ENCODE results near the gene PLPPR3. TPM values are rescaled to one million over a fixed set of nuclear protein-coding genes. Genes with fewer than 3 reads are reported as not detected.

The PLPPR3 gene
- polyA plus RNA-seq, 4 donors, result 11.6 to 24.0 (median 17.3) TPM

DNA sequence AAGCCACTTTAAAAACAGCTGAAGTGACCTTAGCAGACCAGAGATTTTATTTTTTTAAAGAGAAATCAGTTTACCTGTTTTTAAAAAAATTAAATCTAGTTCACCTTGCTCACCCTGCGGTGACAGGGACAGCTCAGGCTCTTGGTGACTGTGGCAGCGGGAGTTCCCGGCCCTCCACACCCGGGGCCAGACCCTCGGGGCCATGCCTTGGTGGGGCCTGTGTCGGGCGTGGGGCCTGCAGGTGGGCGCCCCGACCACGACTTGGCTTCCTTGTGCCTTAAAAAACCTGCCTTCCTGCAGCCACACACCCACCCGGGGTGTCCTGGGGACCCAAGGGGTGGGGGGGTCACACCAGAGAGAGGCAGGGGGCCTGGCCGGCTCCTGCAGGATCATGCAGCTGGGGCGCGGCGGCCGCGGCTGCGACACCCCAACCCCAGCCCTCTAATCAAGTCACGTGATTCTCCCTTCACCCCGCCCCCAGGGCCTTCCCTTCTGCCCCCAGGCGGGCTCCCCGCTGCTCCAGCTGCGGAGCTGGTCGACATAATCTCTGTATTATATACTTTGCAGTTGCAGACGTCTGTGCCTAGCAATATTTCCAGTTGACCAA is 10.8 kb downstream of the PLPPR3 start:
- DNase-seq (ENCODE audit: low read depth in 4 of 4, low spot score in 2 of 4), result no peak

- no peak for DNase-seq (ENCODE audit: low read depth in 4 of 4, low spot score in 2 of 4)
Observed at GRCh38 chr19:810077-810855, 11.5 kb downstream of the PLPPR3 start.

- DNase-seq (ENCODE audit: low read depth in 4 of 4, low spot score in 2 of 4), result no peak
Observed at GRCh38 chr19:808423-808775, 13.4 kb downstream of the PLPPR3 start.

GRCh38 chr19:807627-808422 is 13.9 kb downstream of the PLPPR3 start:
- DNase-seq (ENCODE audit: low read depth in 4 of 4, low spot score in 2 of 4), result no peak

GRCh38 chr19:806815-807421 is 14.8 kb downstream of the PLPPR3 start:
- no peak for DNase-seq (ENCODE audit: low read depth in 4 of 4, low spot score in 2 of 4)

GRCh38 chr19:805600-806550 is 15.9 kb downstream of the PLPPR3 start:
- no peak for DNase-seq (ENCODE audit: low read depth in 4 of 4, low spot score in 2 of 4)

DNA sequence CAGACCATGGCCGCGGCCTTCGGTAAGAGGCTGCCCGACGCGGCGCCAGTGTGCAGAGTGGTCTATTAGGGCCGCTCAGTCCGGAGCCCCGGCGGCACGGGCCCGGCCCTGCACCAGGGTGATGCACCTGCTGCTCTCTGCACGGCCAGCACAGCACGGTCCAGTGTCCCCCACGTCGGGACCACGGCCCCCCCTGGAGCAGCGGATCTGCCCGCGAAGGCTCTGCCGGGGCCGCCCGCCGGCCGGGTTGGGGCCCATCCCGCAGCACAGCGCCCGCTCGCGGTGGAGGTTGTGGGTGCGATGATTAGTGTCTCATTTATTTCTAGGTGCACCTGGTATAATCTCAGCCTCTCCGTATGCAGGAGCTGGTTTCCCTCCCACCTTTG is 16.6 kb downstream of the PLPPR3 start:
- DNase-seq (ENCODE audit: low read depth in 4 of 4, low spot score in 2 of 4), result no peak

GRCh38 chr19:804419-805165 is 17.2 kb downstream of the PLPPR3 start:
- DNase-seq (ENCODE audit: low read depth in 4 of 4, low spot score in 2 of 4), result no peak

- DNase-seq (ENCODE audit: low read depth in 4 of 4, low spot score in 2 of 4), result no peak
Observed at GRCh38 chr19:803686-804418, 17.9 kb downstream of the PLPPR3 start.

DNA sequence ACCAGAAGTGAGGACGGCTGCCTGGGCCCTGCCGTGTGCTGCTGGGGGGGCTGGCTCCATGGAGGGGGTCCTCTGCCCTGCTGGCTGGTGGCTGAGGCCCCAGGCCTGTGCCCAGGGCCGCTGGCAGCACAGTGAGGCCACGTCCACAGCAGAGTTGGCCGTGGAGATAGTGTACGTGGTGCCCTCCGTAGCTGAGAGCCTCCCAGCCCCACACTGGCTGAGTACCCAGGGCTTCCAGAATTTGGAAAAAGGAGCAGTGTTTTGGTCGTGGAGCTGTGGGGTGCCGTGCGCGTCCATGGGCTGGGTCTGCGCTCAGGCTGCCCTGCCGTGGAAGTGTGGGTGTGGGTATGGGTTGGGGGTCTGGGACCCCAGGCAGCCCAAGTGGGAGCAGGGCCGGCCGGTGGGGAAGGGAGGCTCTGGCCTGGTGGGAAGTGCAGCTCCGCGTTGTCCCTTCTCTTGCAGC is 18.6 kb downstream of the PLPPR3 start:
- no peak for DNase-seq (ENCODE audit: low read depth in 4 of 4, low spot score in 2 of 4)

DNA sequence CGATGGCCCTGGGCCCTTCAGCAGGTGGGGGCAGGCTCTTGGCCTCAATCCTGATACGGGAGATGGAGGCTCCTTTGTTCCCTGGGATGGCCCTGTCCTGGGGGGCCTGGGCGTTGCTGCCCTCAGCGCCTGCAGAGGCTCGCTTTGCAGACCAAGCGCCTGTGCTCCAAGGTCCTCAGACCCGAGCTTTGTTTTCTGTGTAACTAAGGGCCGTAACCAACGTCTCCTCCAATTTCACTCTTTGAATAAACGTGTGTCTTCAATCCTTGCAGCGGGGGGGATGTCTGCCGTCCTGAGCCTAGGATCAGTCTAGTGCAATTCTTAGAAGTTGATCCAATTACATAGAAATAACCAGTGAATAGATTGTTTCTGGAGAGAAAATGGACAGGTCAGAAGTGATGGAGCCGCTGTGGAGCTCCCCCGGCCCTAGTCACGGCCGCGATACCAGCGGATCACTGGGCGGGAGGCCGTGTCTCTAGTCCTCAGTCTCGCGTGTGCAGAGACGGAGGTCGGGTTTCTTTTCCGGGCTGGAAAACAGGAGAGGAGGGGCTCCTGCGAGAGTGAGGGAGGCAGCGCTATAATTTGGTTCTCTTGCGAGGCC is 19.2 kb downstream of the PLPPR3 start:
- DNase-seq (ENCODE audit: low read depth in 4 of 4, low spot score in 2 of 4), result no peak

GRCh38 chr19:801861-802497 is 19.8 kb downstream of the PLPPR3 start:
- no peak for DNase-seq (ENCODE audit: low read depth in 4 of 4, low spot score in 2 of 4)

- no peak for DNase-seq (ENCODE audit: low read depth in 4 of 4, low spot score in 2 of 4)
Observed at GRCh38 chr19:801030-801860, 20.5 kb downstream of the PLPPR3 start.

- DNase-seq (ENCODE audit: low read depth in 4 of 4, low spot score in 2 of 4), result no peak
Observed at GRCh38 chr19:800360-801029, 21.3 kb downstream of the PLPPR3 start.

DNA sequence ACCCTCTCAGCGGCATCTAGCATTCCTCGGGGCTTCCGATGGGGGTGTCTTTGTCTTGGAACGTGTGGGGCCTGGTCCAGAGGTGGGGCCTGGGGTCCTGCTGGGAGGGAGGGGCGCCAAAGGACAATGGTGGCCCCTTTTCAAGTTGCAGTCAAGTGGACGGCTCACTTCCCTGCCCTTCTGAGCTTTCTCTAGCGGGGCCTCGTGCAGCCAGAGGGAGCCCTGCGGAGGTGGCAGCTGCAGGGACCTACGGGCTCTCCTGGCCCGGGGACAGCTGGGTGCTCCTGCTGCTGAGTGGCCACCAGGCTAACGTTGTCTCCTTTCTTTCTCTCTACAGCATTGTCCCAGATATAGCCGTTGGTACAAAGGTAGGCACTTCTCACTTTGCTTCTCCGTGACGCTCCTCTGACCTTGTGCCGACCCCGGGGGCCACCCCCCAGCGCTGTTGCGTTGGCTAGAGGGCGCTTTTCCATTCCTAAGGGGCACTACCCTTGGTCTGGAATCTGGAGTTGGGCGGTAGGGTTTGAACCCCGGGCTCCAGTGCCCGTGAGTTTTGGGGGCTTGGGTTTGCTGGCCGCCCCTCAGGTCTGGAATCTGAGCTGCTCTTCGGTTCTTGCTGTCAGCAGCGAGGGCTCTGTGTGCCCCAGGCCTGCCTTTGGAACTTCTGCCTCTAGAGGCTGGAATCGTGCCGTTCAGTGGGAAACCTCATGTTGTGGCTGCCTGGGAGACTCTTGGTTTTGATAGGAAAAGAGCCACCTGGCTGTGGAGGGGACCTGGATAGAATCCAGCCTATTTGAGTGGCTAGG is 22.5 kb downstream of the PLPPR3 start:
- DNase-seq (ENCODE audit: low read depth in 4 of 4, low spot score in 2 of 4), result no peak

Data from left renal cortex interstitium (tissue), 4 donors.